T-cell (primary cell): ENCODE data around the gene FAXC. TPM values are rescaled to one million over a fixed set of nuclear protein-coding genes. Genes with fewer than 3 reads are reported as not detected.

Experiments used
- ATAC-seq, 4 experiments: fragments of 200-7000 bp in 3 of 4; fragments of 150-1000 bp in 1 of 4; cut with Tn5 transposase; replicated peaks in 1 of 4; 1 replicate in 3 of 4; 2 replicates in 1 of 4; pipeline ENCODE4 v1.10.0; 2021; ENCODE audit warnings: moderate library complexity in 3 of 4, mild to moderate bottlenecking in 2 of 4, moderate number of reproducible peaks in 1 of 4
- CTCF ChIA-PET, 2 donors: fragments of 300-600 bp; sonication (Branson Sonifier 250); formaldehyde crosslinking; loops; one replicate each; lab custom pipeline; 2022; ENCODE audit warnings: antibody characterized with exemption in 2 of 2; lab: Charles Lee
- POLR2A ChIA-PET, 2 donors: fragments of 300-600 bp; sonication (Branson Sonifier 250); formaldehyde crosslinking; loops; one replicate each; lab custom pipeline; 2022; ENCODE audit warnings: antibody characterized with exemption in 2 of 2; lab: Charles Lee
- DNase-seq, 35 experiments: peaks; one replicate each; pipeline versions ENCODE4 v3.0.0 to v3.0.0-alpha.2; 2013 to 2023
- H3K27ac ChIP-seq: one replicate; pipeline ENCODE4 v1.5.1; 2013; ENCODE audit warnings: low read length
- H3K27me3 ChIP-seq, 2 experiments: replicated peaks in 1 of 2; 1 replicate in 1 of 2; 2 replicates in 1 of 2; pipeline versions ENCODE4 v1.6.1 to v1.7.0; 2013; ENCODE audit warnings: low read length in 1 of 2, mixed read lengths in 1 of 2; ENCODE audit not compliant: control insufficient read depth in 2 of 2, insufficient read depth in 2 of 2; ENCODE audit errors: extremely low read depth in 1 of 2
- H3K36me3 ChIP-seq, 2 donors: 1 replicate in 1 of 2; 2 replicates in 1 of 2; pipeline versions ENCODE4 v1.6.1 to v1.7.0; 2013; ENCODE audit warnings: low read length in 1 of 2; ENCODE audit not compliant: control insufficient read depth in 2 of 2, insufficient read depth in 1 of 2; ENCODE audit errors: extremely low read depth in 1 of 2
- H3K4me1 ChIP-seq, 2 experiments: 1 replicate in 1 of 2; 2 replicates in 1 of 2; pipeline versions ENCODE4 v1.6.1 to v1.7.0; 2013; ENCODE audit warnings: low read length in 2 of 2, mixed read lengths in 1 of 2; ENCODE audit not compliant: insufficient read depth in 2 of 2, control insufficient read depth in 1 of 2; ENCODE audit errors: extremely low read depth in 1 of 2
- H3K4me3 ChIP-seq, 2 donors: 1 replicate in 1 of 2; 2 replicates in 1 of 2; pipeline versions ENCODE4 v1.5.1 to v1.7.0; 2013; ENCODE audit warnings: mild to moderate bottlenecking in 2 of 2, low read length in 1 of 2, moderate library complexity in 1 of 2; ENCODE audit not compliant: control insufficient read depth in 1 of 2; ENCODE audit errors: extremely low read depth in 1 of 2
- H3K9me3 ChIP-seq: 2 replicates; pipeline ENCODE4 v1.7.0; 2013
- H3K27ac Mint-ChIP-seq, 2 donors: one replicate each; pipeline ENCODE4 v1.8.0; 2020 to 2021; ENCODE audit warnings: mild to moderate bottlenecking in 2 of 2, mixed read lengths in 2 of 2
- H3K27me3 Mint-ChIP-seq, 2 donors: one replicate each; pipeline ENCODE4 v1.8.0; 2021 to 2022; ENCODE audit warnings: mixed read lengths in 2 of 2
- H3K36me3 Mint-ChIP-seq: one replicate; pipeline ENCODE4 v1.8.0; 2021; ENCODE audit warnings: mixed read lengths
- H3K4me1 Mint-ChIP-seq, 3 donors: one replicate each; pipeline ENCODE4 v1.8.0; 2020 to 2022; ENCODE audit warnings: mixed read lengths in 3 of 3, mild to moderate bottlenecking in 1 of 3
- H3K4me3 Mint-ChIP-seq, 3 donors: one replicate each; pipeline ENCODE4 v1.8.0; 2020 to 2022; ENCODE audit warnings: mild to moderate bottlenecking in 3 of 3, mixed read lengths in 3 of 3, moderate library complexity in 3 of 3
- H3K9me3 Mint-ChIP-seq, 3 donors: one replicate each; pipeline ENCODE4 v1.8.0; 2020 to 2022; ENCODE audit warnings: mixed read lengths in 3 of 3
- WGBS: methylation state at CpG from one replicate; pipeline ENCODE4 v1.1.5; 2013; ENCODE audit warnings: missing lambda C conversion rate; ENCODE audit not compliant: insufficient coverage; 5-methylcytosine and 5-hydroxymethylcytosine counted together
- total RNA-seq, 35 experiments: library from RNA in 6 of 35; stranded (reverse) in 6 of 35; fragments of 120-200 nt in 1 of 35; gene quantifications; one replicate each; pipeline versions ENCODE4 v1.2.1 to v1.2.4 and lab custom pipeline; 2013 to 2026

Gene FAXC
- total RNA-seq, 5 donors from 2014 or later (not counting 1 experiment from before 2014, with no cell fraction given) = 0.22 TPM; not detected in 4

DNA sequence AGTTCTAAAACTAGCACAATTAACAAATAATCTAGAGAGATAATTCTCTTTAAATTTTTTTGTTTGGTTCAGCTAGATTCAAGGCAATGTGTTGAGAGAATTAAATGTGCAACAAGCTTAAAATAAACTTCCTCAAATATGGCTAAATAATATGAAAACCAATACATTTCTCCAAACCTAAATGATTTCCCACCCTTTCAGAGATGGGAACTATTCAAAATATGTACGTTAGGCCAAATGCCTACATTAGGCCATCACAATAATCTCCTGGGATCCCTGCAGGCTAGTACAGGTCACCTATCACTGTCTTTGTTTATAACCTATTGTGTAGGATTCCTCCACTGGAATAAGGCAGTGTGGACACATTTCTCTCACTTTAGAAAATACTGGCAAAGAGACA, 1.7 kb downstream of the FAXC start:
- no peaks in the 10 kb centered on the region for H3K36me3 Mint-ChIP-seq
- H3K27me3 Mint-ChIP-seq = peaks cover 53 to 63% of the 10 kb centered on the region in 2 donors
- H3K4me1 ChIP-seq = peaks cover 0 to 8% of the 10 kb centered on the region in 2 experiments
- peak overlapping the region in 1 of 3 donors; percentile 48 for H3K4me3 Mint-ChIP-seq
- no peaks in the 10 kb centered on the region for H3K9me3 Mint-ChIP-seq
- no peak overlapping the region for H3K27ac ChIP-seq
- peaks cover 4 to 7% (median 6%) of the 10 kb centered on the region in 3 donors for H3K4me1 Mint-ChIP-seq
- H3K36me3 ChIP-seq = no peaks in the 10 kb centered on the region
- H3K27ac Mint-ChIP-seq = no peak overlapping the region
- ChIA-PET POLR2A (no interaction called here), CTCF (interaction anchor here in 1 of 2 donors (0.7 kb wide), 1 partner anchor 376 kb away, joined by 5 read pairs; no protein-coding TSS in a partner anchor)
- no CpG with 5 or more reads among the region's 1 CpG for WGBS
- no peak for ATAC-seq
- no peaks in the 10 kb centered on the region for H3K9me3 ChIP-seq
- peaks cover 20 to 43% of the 10 kb centered on the region in 2 experiments for H3K27me3 ChIP-seq
- H3K4me3 ChIP-seq = no peak overlapping the region
- DNase-seq = no peak

DNA sequence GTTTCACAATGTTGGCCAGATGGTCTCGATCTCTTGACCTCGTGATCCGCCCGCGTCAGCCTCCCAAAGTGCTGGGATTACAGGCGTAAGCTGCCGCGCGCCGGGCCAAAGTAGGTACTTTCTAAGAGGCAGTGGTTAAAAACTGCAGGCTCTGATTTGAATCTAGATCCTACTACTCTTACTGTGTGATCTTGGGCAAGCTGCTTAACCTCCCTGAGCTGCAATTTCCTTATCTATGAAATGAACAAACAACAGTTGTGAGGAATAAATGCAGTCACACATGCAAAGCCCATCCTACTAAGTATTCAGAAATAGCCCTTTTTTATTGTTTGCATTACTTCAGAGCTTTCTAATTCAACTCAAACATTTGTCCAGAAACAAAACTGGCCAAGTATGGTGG, 2.9 kb downstream of the FAXC start:
- H3K9me3 Mint-ChIP-seq = no peaks in the 10 kb centered on the region
- peaks cover 4 to 7% (median 6%) of the 10 kb centered on the region in 3 donors for H3K4me1 Mint-ChIP-seq
- no peak overlapping the region for H3K4me3 Mint-ChIP-seq
- Histone ChIP-seq H3K4me1 (peaks cover 0 to 8% of the 10 kb centered on the region in 2 experiments), H3K4me3 (no peak overlapping the region), H3K36me3 (no peaks in the 10 kb centered on the region), H3K9me3 (no peaks in the 10 kb centered on the region), H3K27me3 (peaks cover 20 to 33% of the 10 kb centered on the region in 2 experiments), H3K27ac (no peak overlapping the region)
- no peak overlapping the region for H3K27ac Mint-ChIP-seq
- CTCF ChIA-PET = no interaction called here
- DNase-seq (no peak), ATAC-seq (no peak)
- H3K36me3 Mint-ChIP-seq = no peaks in the 10 kb centered on the region
- peaks cover 53 to 56% of the 10 kb centered on the region in 2 donors for H3K27me3 Mint-ChIP-seq
- POLR2A ChIA-PET = no interaction called here
- no CpG with 5 or more reads among the region's 10 CpGs for whole genome bisulfite sequencing

- Mint-ChIP-seq H3K27me3 (peaks cover 40 to 45% of the 10 kb centered on the region in 2 donors), H3K4me1 (peaks cover 4 to 5% (median 4%) of the 10 kb centered on the region in 3 donors), H3K4me3 (no peak overlapping the region), H3K9me3 (no peaks in the 10 kb centered on the region), H3K36me3 (no peaks in the 10 kb centered on the region), H3K27ac (no peak overlapping the region)
- H3K27ac ChIP-seq = no peak overlapping the region
- H3K4me1 ChIP-seq = peaks cover 0 to 8% of the 10 kb centered on the region in 2 experiments
- DNase-seq (no peak), ATAC-seq (no peak)
- ChIA-PET CTCF (interaction anchor here in 1 of 2 donors (1.7 kb wide), 1 partner anchor 15 kb away, joined by 7 read pairs; no protein-coding TSS in a partner anchor), POLR2A (no interaction called here)
- H3K36me3 ChIP-seq = no peaks in the 10 kb centered on the region
- H3K27me3 ChIP-seq = peaks cover 14 to 19% of the 10 kb centered on the region in 2 experiments
- 84% methylated on average over 2 of the region's 4 CpGs for WGBS
- H3K9me3 ChIP-seq = no peaks in the 10 kb centered on the region
- no peak overlapping the region for H3K4me3 ChIP-seq
Observed at GRCh38 chr6:99345164-99345563, 4.3 kb downstream of the FAXC start.

- Mint-ChIP-seq H3K4me3 (no peak overlapping the region), H3K36me3 (no peaks in the 10 kb centered on the region), H3K9me3 (no peaks in the 10 kb centered on the region), H3K27ac (no peak overlapping the region), H3K4me1 (peaks cover 1 to 4% (median 4%) of the 10 kb centered on the region in 3 donors), H3K27me3 (peaks cover 41 to 46% of the 10 kb centered on the region in 2 donors)
- Histone ChIP-seq H3K27ac (no peak overlapping the region), H3K36me3 (no peaks in the 10 kb centered on the region), H3K4me3 (no peak overlapping the region), H3K4me1 (peaks cover 0 to 4% of the 10 kb centered on the region in 2 experiments), H3K27me3 (peaks cover 14 to 17% of the 10 kb centered on the region in 2 experiments), H3K9me3 (no peaks in the 10 kb centered on the region)
- DNase-seq = no peak
- POLR2A ChIA-PET = no interaction called here
- no peak for ATAC-seq
- CTCF ChIA-PET = interaction anchor here in 1 of 2 donors (1.7 kb wide), 1 partner anchor 14 kb away, joined by 7 read pairs; no protein-coding TSS in a partner anchor
- WGBS = 21% methylated on average over 2 of the region's 3 CpGs
Observed at GRCh38 chr6:99344289-99344688, 5.2 kb downstream of the FAXC start.

DNA sequence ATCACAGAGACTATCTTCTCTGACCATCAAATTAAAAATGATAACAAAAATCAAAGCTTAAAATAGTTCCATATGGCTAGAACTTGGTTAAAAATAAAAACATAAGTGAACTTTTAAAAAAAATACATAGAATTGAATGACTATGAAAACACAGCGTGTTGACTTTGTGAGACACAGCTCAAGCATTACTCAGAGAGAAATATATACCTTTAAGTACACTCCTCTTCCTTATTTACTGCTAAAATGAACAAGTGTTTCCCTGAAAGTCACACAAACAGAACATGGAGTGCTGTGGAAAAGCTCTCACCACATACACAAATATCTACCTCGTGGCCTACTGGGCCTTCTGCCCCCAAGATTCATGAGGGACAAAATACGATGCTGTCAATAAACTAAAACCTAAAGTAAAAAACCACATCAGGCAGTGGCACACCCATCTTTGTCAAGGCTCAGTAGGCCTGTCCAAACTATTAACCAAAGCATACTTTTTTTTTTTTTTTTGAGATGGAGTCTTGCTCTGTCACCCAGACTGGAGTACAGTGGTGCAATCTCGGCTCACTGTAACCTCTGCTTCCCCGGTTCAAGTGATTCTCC, 7.5 kb downstream of the FAXC start:
- H3K27me3 ChIP-seq = peaks cover 6 to 12% of the 10 kb centered on the region in 2 experiments
- H3K36me3 ChIP-seq = no peaks in the 10 kb centered on the region
- H3K27ac Mint-ChIP-seq = no peak overlapping the region
- ATAC-seq (no peak), DNase-seq (no peak)
- peaks cover 34 to 41% of the 10 kb centered on the region in 2 donors for H3K27me3 Mint-ChIP-seq
- WGBS = 68% methylated on average over 4 of the region's 5 CpGs
- no peak overlapping the region for H3K27ac ChIP-seq
- peaks cover 0 to 4% (median 0%) of the 10 kb centered on the region in 3 donors for H3K4me1 Mint-ChIP-seq
- no peaks in the 10 kb centered on the region for H3K9me3 Mint-ChIP-seq
- no peaks in the 10 kb centered on the region for H3K9me3 ChIP-seq
- POLR2A ChIA-PET = no interaction called here
- H3K36me3 Mint-ChIP-seq = no peaks in the 10 kb centered on the region
- H3K4me3 ChIP-seq = no peak overlapping the region
- CTCF ChIA-PET = no interaction called here
- H3K4me3 Mint-ChIP-seq = no peak overlapping the region
- H3K4me1 ChIP-seq = no peaks in the 10 kb centered on the region

DNA sequence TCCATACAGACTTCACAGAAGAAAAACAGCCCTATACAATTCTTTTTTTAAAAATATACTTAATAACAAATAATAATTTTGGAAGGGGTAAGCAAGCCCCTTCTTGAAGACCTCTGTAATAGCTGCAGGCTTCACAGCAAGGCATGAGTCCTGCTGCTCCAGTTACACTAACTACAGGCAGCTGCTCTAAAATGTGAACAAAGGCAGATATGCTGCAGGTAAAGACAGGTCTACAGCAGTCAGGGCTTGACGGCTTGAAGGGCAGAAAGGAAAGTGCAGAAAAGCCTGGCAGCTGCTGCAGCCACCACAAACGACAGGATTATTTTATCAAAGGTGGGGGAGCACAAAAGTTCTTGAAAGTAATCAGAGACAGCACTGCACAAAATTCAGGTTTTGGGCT, 11.3 kb downstream of the FAXC start:
- Mint-ChIP-seq H3K4me1 (no peaks in the 10 kb centered on the region), H3K27ac (no peak overlapping the region), H3K27me3 (peaks cover 28 to 29% of the 10 kb centered on the region in 2 donors), H3K9me3 (no peaks in the 10 kb centered on the region), H3K4me3 (no peak overlapping the region), H3K36me3 (no peaks in the 10 kb centered on the region)
- Histone ChIP-seq H3K4me1 (no peaks in the 10 kb centered on the region), H3K4me3 (no peak overlapping the region), H3K27me3 (peaks cover 2 to 12% of the 10 kb centered on the region in 2 experiments), H3K9me3 (no peaks in the 10 kb centered on the region), H3K36me3 (no peaks in the 10 kb centered on the region), H3K27ac (no peak overlapping the region)
- DNase-seq (no peak), ATAC-seq (no peak)
- 49% methylated on average over 2 of the region's 2 CpGs for WGBS
- ChIA-PET CTCF (no interaction called here), POLR2A (no interaction called here)
